ENCODE measurements around the gene SYT6. TPM values are rescaled to one million over a fixed set of nuclear protein-coding genes. Genes with fewer than 3 reads are reported as not detected.

Gene SYT6
- total RNA-seq, 1 experiment from 2014 or later: not detected

DNA sequence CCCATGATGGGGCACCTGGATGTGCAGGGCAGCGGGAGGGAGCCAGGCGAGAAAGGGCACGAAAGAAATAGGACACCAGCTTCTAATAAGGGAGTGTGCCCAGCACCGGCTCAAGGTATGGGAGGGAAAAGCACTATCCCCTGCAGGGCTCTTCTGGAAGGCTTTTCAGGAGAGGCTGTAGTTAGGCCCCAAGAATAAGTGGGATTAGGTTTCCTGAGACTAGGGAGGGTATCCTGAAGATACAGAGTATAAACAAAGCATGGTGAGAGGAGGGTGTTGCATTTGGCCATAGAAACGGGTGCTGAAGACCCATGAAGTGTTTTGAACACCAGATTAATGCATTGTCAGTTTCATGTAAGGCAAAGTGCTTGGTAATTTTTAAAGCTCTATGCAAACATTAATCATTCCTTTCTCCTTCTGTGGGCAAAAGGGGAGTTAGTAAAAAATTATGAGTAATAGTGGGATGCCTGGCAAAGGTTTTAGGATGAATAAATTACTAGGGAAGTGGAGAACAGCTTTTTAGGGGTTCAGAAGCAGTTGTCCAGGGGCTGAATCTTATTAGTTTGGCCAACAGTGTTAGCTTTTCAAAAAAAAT, 74.0 kb downstream of the SYT6 start (continued):
- TF ChIP-seq, protein P1, sequence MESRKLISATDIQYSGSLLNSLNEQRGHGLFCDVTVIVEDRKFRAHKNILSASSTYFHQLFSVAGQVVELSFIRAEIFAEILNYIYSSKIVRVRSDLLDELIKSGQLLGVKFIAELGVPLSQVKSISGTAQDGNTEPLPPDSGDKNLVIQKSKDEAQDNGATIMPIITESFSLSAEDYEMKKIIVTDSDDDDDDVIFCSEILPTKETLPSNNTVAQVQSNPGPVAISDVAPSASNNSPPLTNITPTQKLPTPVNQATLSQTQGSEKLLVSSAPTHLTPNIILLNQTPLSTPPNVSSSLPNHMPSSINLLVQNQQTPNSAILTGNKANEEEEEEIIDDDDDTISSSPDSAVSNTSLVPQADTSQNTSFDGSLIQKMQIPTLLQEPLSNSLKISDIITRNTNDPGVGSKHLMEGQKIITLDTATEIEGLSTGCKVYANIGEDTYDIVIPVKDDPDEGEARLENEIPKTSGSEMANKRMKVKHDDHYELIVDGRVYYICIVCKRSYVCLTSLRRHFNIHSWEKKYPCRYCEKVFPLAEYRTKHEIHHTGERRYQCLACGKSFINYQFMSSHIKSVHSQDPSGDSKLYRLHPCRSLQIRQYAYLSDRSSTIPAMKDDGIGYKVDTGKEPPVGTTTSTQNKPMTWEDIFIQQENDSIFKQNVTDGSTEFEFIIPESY (IDR thresholded peaks at IDR 0.05; ENCODE audit: extremely low read depth, insufficient replicate concordance, low read length): no peak
- no peak for TF ChIP-seq POLR2AphosphoS5 (IDR thresholded peaks at IDR 0.05; ENCODE audit: low read depth, low read length)
- TF ChIP-seq ZNF274 (IDR thresholded peaks at IDR 0.05; ENCODE audit: low read depth, low read length): no peak
- TF ChIP-seq EGR1 (IDR thresholded peaks at IDR 0.05; ENCODE audit: low read depth): no peak

DNA sequence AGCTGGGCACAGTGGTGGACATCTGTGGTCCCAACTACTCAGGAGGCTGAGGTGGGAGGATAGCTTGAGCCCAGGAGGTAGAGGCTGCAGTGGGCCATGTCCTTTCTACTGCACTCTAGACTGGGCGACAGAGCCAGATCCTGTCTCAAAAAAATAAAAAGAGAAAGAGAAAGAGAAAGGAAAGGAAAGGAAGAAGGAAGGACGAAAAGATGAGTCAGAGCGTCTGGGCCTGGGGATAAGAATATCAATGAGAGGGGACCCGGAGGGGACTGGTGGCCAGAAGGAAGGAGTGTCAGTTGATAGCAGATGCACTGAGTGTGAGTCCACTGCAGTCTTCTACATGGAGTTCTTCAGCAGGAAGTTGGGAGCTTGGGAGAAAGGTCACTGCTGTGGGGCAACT, 75.6 kb downstream of the SYT6 start:
- H3K4me2 ChIP-seq (ENCODE audit: low read length): no peak overlapping the region
- ATAC-seq (no peak), DNase-seq (ENCODE audit: low read depth, low spot score) (no peak)
- POLR2A ChIA-PET: no interaction called here
- TF ChIP-seq, protein P2, sequence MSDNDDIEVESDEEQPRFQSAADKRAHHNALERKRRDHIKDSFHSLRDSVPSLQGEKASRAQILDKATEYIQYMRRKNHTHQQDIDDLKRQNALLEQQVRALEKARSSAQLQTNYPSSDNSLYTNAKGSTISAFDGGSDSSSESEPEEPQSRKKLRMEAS (IDR thresholded peaks at IDR 0.05): no peak
- TF ChIP-seq RAD21 (IDR thresholded peaks at IDR 0.05; ENCODE audit: low read depth): no peak
- TF ChIP-seq YY1 (IDR thresholded peaks at IDR 0.05; ENCODE audit: extremely low read depth, insufficient replicate concordance, low read depth, low read length): no peak
- RAD21 ChIA-PET (ENCODE audit: low non-redundant PET in 1 of 2, low total read pairs in 2 of 2, uncharacterized antibody in 2 of 2, unreplicated experiment in 2 of 2): no interaction called here
- H3K9ac ChIP-seq (ENCODE audit: low read length): no peak overlapping the region
- H3K4me1 ChIP-seq (ENCODE audit: control insufficient read depth in 1 of 2, insufficient read depth in 2 of 2, low read length in 2 of 2): no peaks in the 10 kb centered on the region
- H4K20me1 ChIP-seq (ENCODE audit: insufficient read depth): no peaks in the 10 kb centered on the region
- H3K27me3 ChIP-seq (ENCODE audit: insufficient read depth, low read length): peaks cover 6% of the 10 kb centered on the region; the same call in 1 of the 2 replicates
- no peaks in the 10 kb centered on the region for H3K36me3 ChIP-seq (ENCODE audit: control insufficient read depth in 1 of 2, insufficient read depth in 2 of 2, low read length in 2 of 2)
- no peaks in the 10 kb centered on the region for H3K79me2 ChIP-seq (ENCODE audit: insufficient read depth, low read length)
- H3K27ac ChIP-seq (ENCODE audit: low read depth, low read length): no peak overlapping the region
- no peak overlapping the region for H3K4me3 ChIP-seq (replicated peaks in 1 of 2; ENCODE audit: low read depth in 1 of 2, low read length in 2 of 2)
- CTCF ChIA-PET: no interaction called here
- no TSS peak for BruUV-seq (replicated peaks)
- no peak overlapping the region for H2AFZ ChIP-seq (ENCODE audit: low read depth, low read length, poor library complexity, severe bottlenecking)
- H3K9me2 ChIP-seq (ENCODE audit: insufficient read depth): no peaks in the 10 kb centered on the region
- intact Hi-C loops (cut with micrococcal nuclease): no loop called here
- H3K9me3 ChIP-seq (ENCODE audit: control insufficient read depth in 1 of 2, insufficient read depth in 1 of 2, low read depth in 1 of 2, low read length in 2 of 2): peaks cover 0 to under 1% of the 10 kb centered on the region in 2 experiments; a peak in 2 of 4 replicates
